Suprapubic skin (tissue), 3 donors: ENCODE results near the gene EXOC3.

Experiments
- POLR2AphosphoS5 ChIP-seq, 3 donors: sonication (generic); formaldehyde crosslinking; IDR thresholded peaks; one replicate each; pipeline ENCODE4 v1.6.1; 2017; ENCODE audit warnings: antibody characterized with exemption in 3 of 3
- TF ChIP-seq, protein P1 (sequence below), 2 donors: fragments of 200-600 bp in 1 of 2; fragments of 450-650 bp in 1 of 2; sonication (generic) in 1 of 2; IDR thresholded peaks; one replicate each; pipeline ENCODE4 v1.5.1; 2016 to 2019; ENCODE audit warnings: antibody characterized with exemption in 2 of 2, mild to moderate bottlenecking in 1 of 2, moderate library complexity in 1 of 2

DNA sequence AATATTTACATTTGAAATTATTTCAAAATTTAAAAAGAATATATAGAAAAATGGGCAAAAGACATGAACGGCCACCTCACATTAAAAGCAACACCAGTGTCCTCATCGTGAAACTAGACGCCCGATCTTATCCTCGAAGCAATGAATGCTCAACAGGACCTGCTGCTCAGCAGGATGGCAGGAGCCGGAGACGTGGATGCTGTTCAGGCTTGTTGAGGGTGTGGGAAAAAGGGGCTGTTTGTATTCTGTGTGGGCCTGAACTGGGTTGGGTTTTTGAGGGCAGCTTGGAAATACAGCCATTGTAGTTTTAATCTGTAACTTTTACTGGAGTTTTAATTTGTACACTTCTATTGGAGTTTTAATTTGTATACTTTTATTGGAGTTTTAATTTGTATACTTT, 20.3 kb downstream of the EXOC3 start:
- TF ChIP-seq, protein P1, sequence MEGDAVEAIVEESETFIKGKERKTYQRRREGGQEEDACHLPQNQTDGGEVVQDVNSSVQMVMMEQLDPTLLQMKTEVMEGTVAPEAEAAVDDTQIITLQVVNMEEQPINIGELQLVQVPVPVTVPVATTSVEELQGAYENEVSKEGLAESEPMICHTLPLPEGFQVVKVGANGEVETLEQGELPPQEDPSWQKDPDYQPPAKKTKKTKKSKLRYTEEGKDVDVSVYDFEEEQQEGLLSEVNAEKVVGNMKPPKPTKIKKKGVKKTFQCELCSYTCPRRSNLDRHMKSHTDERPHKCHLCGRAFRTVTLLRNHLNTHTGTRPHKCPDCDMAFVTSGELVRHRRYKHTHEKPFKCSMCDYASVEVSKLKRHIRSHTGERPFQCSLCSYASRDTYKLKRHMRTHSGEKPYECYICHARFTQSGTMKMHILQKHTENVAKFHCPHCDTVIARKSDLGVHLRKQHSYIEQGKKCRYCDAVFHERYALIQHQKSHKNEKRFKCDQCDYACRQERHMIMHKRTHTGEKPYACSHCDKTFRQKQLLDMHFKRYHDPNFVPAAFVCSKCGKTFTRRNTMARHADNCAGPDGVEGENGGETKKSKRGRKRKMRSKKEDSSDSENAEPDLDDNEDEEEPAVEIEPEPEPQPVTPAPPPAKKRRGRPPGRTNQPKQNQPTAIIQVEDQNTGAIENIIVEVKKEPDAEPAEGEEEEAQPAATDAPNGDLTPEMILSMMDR (IDR thresholded peaks at IDR 0.05) = no peak
- no peak for TF ChIP-seq POLR2AphosphoS5 (IDR thresholded peaks at IDR 0.05)
